Peyer's patch (tissue), 4 donors: ENCODE results near the gene PHLDB2. TPM values are rescaled to one million over a fixed set of nuclear protein-coding genes. Genes with fewer than 3 reads are reported as not detected.

ENCODE experiments used
- DNase-seq, 3 donors: peaks; one replicate each; pipeline ENCODE4 v3.0.0-alpha.2; 2017 to 2019
- H3K27ac ChIP-seq, 4 donors: fragments of 200-600 bp; sonication (generic); one replicate each; pipeline ENCODE4 v1.5.1; 2016 to 2019
- H3K27me3 ChIP-seq, 2 donors: fragments of 200-600 bp; sonication (generic); one replicate each; pipeline ENCODE4 v1.5.1; 2019
- H3K36me3 ChIP-seq, 3 donors: fragments of 200-600 bp; sonication (generic); one replicate each; pipeline ENCODE4 v1.5.1; 2016 to 2019
- H3K4me1 ChIP-seq, 4 donors: fragments of 200-600 bp; sonication (generic); one replicate each; pipeline ENCODE4 v1.5.1; 2016 to 2019
- H3K4me3 ChIP-seq, 4 donors: fragments of 200-600 bp; sonication (generic); 1 replicate in 3 of 4; 2 replicates in 1 of 4; pipeline ENCODE4 v1.5.1; 2016 to 2019; ENCODE audit warnings: mild to moderate bottlenecking in 1 of 4
- H3K9me3 ChIP-seq, 4 donors: fragments of 200-600 bp; sonication (generic); one replicate each; pipeline ENCODE4 v1.5.1; 2016 to 2019; ENCODE audit warnings: mild to moderate bottlenecking in 1 of 4
- CTCF ChIP-seq, 6 experiments: fragments of 450-650 bp in 4 of 6; fragments of 200-600 bp in 2 of 6; sonication (generic) in 1 of 6; IDR thresholded peaks; one replicate each; pipeline ENCODE4 v1.5.1; 2017 to 2019; ENCODE audit warnings: antibody characterized with exemption in 6 of 6, mild to moderate bottlenecking in 3 of 6, moderate library complexity in 1 of 6
- POLR2A ChIP-seq, 2 donors: fragments of 450-650 bp; IDR thresholded peaks; one replicate each; pipeline ENCODE4 v1.5.1; 2017; ENCODE audit warnings: antibody characterized with exemption in 2 of 2, mild to moderate bottlenecking in 2 of 2, moderate library complexity in 2 of 2
- total RNA-seq, 4 donors: library from RNA; depleted of rRNA; stranded (reverse); fragments of >200 nt; gene quantifications; one replicate each; pipeline ENCODE4 v1.1.0, GENCODE V29; 2016

PHLDB2 gene
- total RNA-seq, 4 donors from 2014 or later = 6.0 to 66.0 (median 12.5) TPM

- Histone ChIP-seq H3K27ac (no peak overlapping the region), H3K4me3 (no peak overlapping the region), H3K4me1 (peaks cover 0 to 13% (median 0%) of the 10 kb centered on the region in 4 donors), H3K27me3 (no peaks in the 10 kb centered on the region), H3K36me3 (no peaks in the 10 kb centered on the region), H3K9me3 (no peaks in the 10 kb centered on the region)
- no peak for TF ChIP-seq CTCF (IDR thresholded peaks at IDR 0.05)
- TF ChIP-seq POLR2A (IDR thresholded peaks at IDR 0.05) = no peak
- DNase-seq = no peak
Measured at GRCh38 chr3:112000367-112000771, 141.3 kb downstream of the PHLDB2 start.

GRCh38 chr3:112000966-112001365, 141.9 kb downstream of the PHLDB2 start:
- Histone ChIP-seq H3K4me1 (peaks cover 0 to 13% (median 0%) of the 10 kb centered on the region in 4 donors), H3K36me3 (no peaks in the 10 kb centered on the region), H3K27me3 (no peaks in the 10 kb centered on the region), H3K27ac (no peak overlapping the region), H3K9me3 (no peaks in the 10 kb centered on the region), H3K4me3 (no peak overlapping the region)
- DNase-seq = no peak
- no peak for TF ChIP-seq CTCF (IDR thresholded peaks at IDR 0.05)
- TF ChIP-seq POLR2A (IDR thresholded peaks at IDR 0.05) = no peak

- DNase-seq = no peak
Measured at GRCh38 chr3:112001526-112001925, 142.5 kb downstream of the PHLDB2 start.

GRCh38 chr3:112002096-112002971, 143.3 kb downstream of the PHLDB2 start:
- Histone ChIP-seq H3K4me3 (no peak overlapping the region), H3K9me3 (no peaks in the 10 kb centered on the region), H3K27me3 (no peaks in the 10 kb centered on the region), H3K27ac (no peak overlapping the region), H3K4me1 (peaks cover 0 to 13% (median 0%) of the 10 kb centered on the region in 4 donors), H3K36me3 (no peaks in the 10 kb centered on the region)
- no peak for DNase-seq
- TF ChIP-seq CTCF (IDR thresholded peaks at IDR 0.05) (no peak), POLR2A (IDR thresholded peaks at IDR 0.05) (no peak)

More at GRCh38 chr3:112001526-112001925, 142.5 kb downstream of the PHLDB2 start:
- H3K36me3 ChIP-seq = no peaks in the 10 kb centered on the region
- no peak overlapping the region for H3K27ac ChIP-seq
- H3K27me3 ChIP-seq = no peaks in the 10 kb centered on the region
- TF ChIP-seq CTCF (IDR thresholded peaks at IDR 0.05) = no peak
- TF ChIP-seq POLR2A (IDR thresholded peaks at IDR 0.05) = no peak
- no peaks in the 10 kb centered on the region for H3K9me3 ChIP-seq
- H3K4me1 ChIP-seq = peaks cover 0 to 13% (median 0%) of the 10 kb centered on the region in 4 donors
- H3K4me3 ChIP-seq = no peak overlapping the region

GRCh38 chr3:112003321-112004080, 144.4 kb downstream of the PHLDB2 start:
- Histone ChIP-seq H3K4me3 (no peak overlapping the region), H3K27me3 (no peaks in the 10 kb centered on the region), H3K27ac (no peak overlapping the region), H3K9me3 (no peaks in the 10 kb centered on the region), H3K4me1 (peaks cover 0 to 12% (median 0%) of the 10 kb centered on the region in 4 donors), H3K36me3 (no peaks in the 10 kb centered on the region)
- no peak for TF ChIP-seq POLR2A (IDR thresholded peaks at IDR 0.05)
- TF ChIP-seq CTCF (IDR thresholded peaks at IDR 0.05) = no peak
- no peak for DNase-seq
